H1 (cell line): ENCODE results near the gene NFE2L2. TPM values are rescaled to one million over a fixed set of nuclear protein-coding genes. Genes with fewer than 3 reads are reported as not detected.

Experiments used
- CTCF ChIA-PET: fragments of 300-600 bp; sonication (Branson Sonifier 250); formaldehyde crosslinking; loops from one replicate; lab custom pipeline; 2021; ENCODE audit not compliant: partially characterized antibody; lab: Charles Lee
- POLR2A ChIA-PET: fragments of 300-600 bp; sonication (Branson Sonifier 250); formaldehyde crosslinking; loops from one replicate; lab custom pipeline; 2021; ENCODE audit warnings: inconsistent platforms; ENCODE audit not compliant: partially characterized antibody; lab: Charles Lee
- DNase-seq, 2 experiments: peaks; one replicate each; pipeline versions ENCODE4 v3.0.0 to v3.0.0-alpha.2; 2010 to 2022; ENCODE audit warnings: low spot score in 2 of 2, low read depth in 1 of 2, mixed read lengths in 1 of 2
- FAIRE-seq: peaks from 2 replicates; lab custom pipeline; 2011; peaks lifted over from hg19 to GRCh38; lab: Jason Lieb, UNC
- H2AFZ ChIP-seq: 2 replicates; pipeline ENCODE4 v1.8.1; 2012; ENCODE audit warnings: low read length, inconsistent platforms
- H2AK5ac ChIP-seq: 2 replicates; pipeline ENCODE4 v1.6.1; 2013; ENCODE audit warnings: low read depth, low read length
- H2BK120ac ChIP-seq: replicated peaks from 2 replicates; pipeline ENCODE3; 2013; ENCODE audit warnings: low read depth, low read length, inconsistent platforms
- H2BK12ac ChIP-seq: 2 replicates; pipeline ENCODE4 v1.6.1; 2013; ENCODE audit warnings: low read depth, low read length
- H2BK15ac ChIP-seq: 2 replicates; pipeline ENCODE4 v1.6.1; 2013; ENCODE audit warnings: low read length
- H2BK20ac ChIP-seq: 2 replicates; pipeline ENCODE4 v1.6.1; 2013; ENCODE audit warnings: low read length
- H2BK5ac ChIP-seq: 2 replicates; pipeline ENCODE4 v1.6.1; 2013; ENCODE audit warnings: low read depth, low read length
- H3K14ac ChIP-seq: 2 replicates; pipeline ENCODE4 v1.6.1; 2013; ENCODE audit warnings: inconsistent platforms; ENCODE audit not compliant: insufficient read length
- H3K18ac ChIP-seq: 2 replicates; pipeline ENCODE4 v1.6.1; 2013; ENCODE audit warnings: low read length; ENCODE audit errors: extremely low read depth
- H3K23ac ChIP-seq: 2 replicates; pipeline ENCODE4 v1.6.1; 2013; ENCODE audit warnings: inconsistent platforms; ENCODE audit not compliant: insufficient read length
- H3K23me2 ChIP-seq: 2 replicates; pipeline ENCODE4 v1.6.1; 2013; ENCODE audit warnings: low read depth, low read length
- H3K27ac ChIP-seq: 2 replicates; pipeline ENCODE4 v1.6.1; 2011; ENCODE audit warnings: low read depth, low read length, inconsistent platforms
- H3K27me3 ChIP-seq, 4 experiments: replicated peaks in 1 of 4; 1 replicate in 1 of 4; 2 replicates in 3 of 4; pipeline versions ENCODE4 v1.6.1 to v1.8.1; 2011 to 2013; ENCODE audit warnings: low read length in 3 of 4, mild to moderate bottlenecking in 3 of 4, inconsistent platforms in 2 of 4, mixed read lengths in 2 of 4, moderate library complexity in 1 of 4; ENCODE audit not compliant: control insufficient read depth in 3 of 4, insufficient read depth in 3 of 4; ENCODE audit errors: extremely low read depth in 1 of 4
- H3K36me3 ChIP-seq, 4 experiments: 2 replicates each; pipeline versions ENCODE4 v1.6.1 to v1.8.1; 2011 to 2013; ENCODE audit warnings: mild to moderate bottlenecking in 4 of 4, low read length in 3 of 4, moderate library complexity in 2 of 4, control low read depth in 1 of 4, inconsistent platforms in 1 of 4; ENCODE audit not compliant: insufficient read depth in 4 of 4, control insufficient read depth in 2 of 4
- H3K4ac ChIP-seq: replicated peaks from 2 replicates; pipeline ENCODE3; 2013; ENCODE audit warnings: low read length, low read depth, mixed read lengths, inconsistent platforms; ENCODE audit not compliant: insufficient read length
- H3K4me1 ChIP-seq, 4 experiments: replicated peaks in 1 of 4; 1 replicate in 1 of 4; 2 replicates in 3 of 4; pipeline versions ENCODE4 v1.6.1 to v1.8.1; 2011 to 2013; ENCODE audit warnings: low read length in 3 of 4, inconsistent platforms in 2 of 4, mixed read lengths in 1 of 4; ENCODE audit not compliant: insufficient read depth in 4 of 4, control insufficient read depth in 3 of 4
- H3K4me2 ChIP-seq, 2 experiments: 2 replicates each; pipeline versions ENCODE4 v1.6.1 to v1.8.1; 2011 to 2013; ENCODE audit warnings: low read depth in 2 of 2, low read length in 2 of 2, control low read depth in 1 of 2, inconsistent platforms in 1 of 2, mild to moderate bottlenecking in 1 of 2; ENCODE audit not compliant: insufficient read depth in 1 of 2
- H3K4me3 ChIP-seq, 4 experiments: fragments of 200-600, 300-600 bp in 1 of 4; sonication (generic), shearing (Covaris generic), sonication (Bioruptor Twin) in 1 of 4; 2 replicates each; pipeline versions ENCODE4 v1.5.1 to v1.8.1; 2011 to 2016; ENCODE audit warnings: low read length in 4 of 4, low read depth in 3 of 4, control low read depth in 2 of 4, inconsistent platforms in 2 of 4, mild to moderate bottlenecking in 2 of 4, mixed read lengths in 1 of 4, moderate library complexity in 1 of 4; ENCODE audit not compliant: insufficient read depth in 2 of 4; ENCODE audit errors: extremely low read depth in 1 of 4
- H3K56ac ChIP-seq: replicated peaks from 2 replicates; pipeline ENCODE3; 2013; ENCODE audit warnings: low read depth, mild to moderate bottlenecking, mixed read lengths, low read length, inconsistent platforms; ENCODE audit not compliant: insufficient read length
- H3K79me1 ChIP-seq: 2 replicates; pipeline ENCODE4 v1.6.1; 2013; ENCODE audit warnings: low read depth, low read length, control low read depth
- H3K79me2 ChIP-seq, 2 experiments: 2 replicates each; pipeline versions ENCODE4 v1.6.1 to v1.8.1; 2012 to 2013; ENCODE audit warnings: low read length in 2 of 2, mild to moderate bottlenecking in 2 of 2, inconsistent platforms in 1 of 2; ENCODE audit not compliant: insufficient read depth in 2 of 2, control insufficient read depth in 1 of 2
- H3K9ac ChIP-seq, 4 experiments: replicated peaks in 1 of 4; 1 replicate in 1 of 4; 2 replicates in 3 of 4; pipeline versions ENCODE4 v1.6.1 to v1.8.1; 2011 to 2013; ENCODE audit warnings: low read depth in 3 of 4, low read length in 3 of 4, control low read depth in 2 of 4, mild to moderate bottlenecking in 2 of 4, moderate library complexity in 2 of 4, inconsistent platforms in 1 of 4; ENCODE audit errors: extremely low read depth in 1 of 4
- H3K9me3 ChIP-seq, 2 experiments: 2 replicates each; pipeline versions ENCODE4 v1.6.1 to v1.8.1; 2012 to 2013; ENCODE audit warnings: mild to moderate bottlenecking in 2 of 2, moderate library complexity in 2 of 2, control low read depth in 1 of 2, inconsistent platforms in 1 of 2, low read depth in 1 of 2, low read length in 1 of 2, mixed read lengths in 1 of 2; ENCODE audit not compliant: insufficient read depth in 2 of 2
- H4K20me1 ChIP-seq, 2 experiments: replicated peaks in 1 of 2; 2 replicates each; pipeline versions ENCODE3 to v1.8.1; 2011 to 2013; ENCODE audit warnings: inconsistent platforms in 2 of 2, low read length in 2 of 2, mild to moderate bottlenecking in 1 of 2; ENCODE audit not compliant: insufficient read depth in 2 of 2, control insufficient read depth in 1 of 2
- H4K5ac ChIP-seq: 2 replicates; pipeline ENCODE4 v1.6.1; 2013; ENCODE audit warnings: low read length, low read depth, mixed read lengths, inconsistent platforms; ENCODE audit not compliant: insufficient read length
- H4K8ac ChIP-seq: 2 replicates; pipeline ENCODE4 v1.8.0; 2013; ENCODE audit warnings: mild to moderate bottlenecking, moderate library complexity, low read length, inconsistent platforms; ENCODE audit not compliant: insufficient read depth; ENCODE audit errors: extremely low read depth
- H4K91ac ChIP-seq: replicated peaks from 2 replicates; pipeline ENCODE3; 2013; ENCODE audit warnings: low read length, mixed read lengths, inconsistent platforms; ENCODE audit not compliant: insufficient read length
- CHD2 ChIP-seq: IDR thresholded peaks from 2 replicates; pipeline ENCODE4 v1.6.1; 2012; ENCODE audit warnings: low read length, improper control_type of control experiment
- JUN ChIP-seq: IDR thresholded peaks from 2 replicates; pipeline ENCODE4 v1.6.1; 2011; ENCODE audit warnings: low read depth, mild to moderate bottlenecking, improper control_type of control experiment, low read length
- KDM1A ChIP-seq: fragments of 200-600, 300-600 bp; sonication (generic); IDR thresholded peaks from 2 replicates; pipeline ENCODE4 v1.7.1; 2016; ENCODE audit warnings: mild to moderate bottlenecking, low read length, borderline replicate concordance
- RAD21 ChIP-seq, 2 experiments: IDR thresholded peaks in 1 of 2; conservative IDR thresholded peaks in 1 of 2; 2 replicates each; pipeline ENCODE4 v1.6.1; 2011; ENCODE audit warnings: low read depth in 2 of 2, low read length in 2 of 2, improper control_type of control experiment in 1 of 2, inconsistent platforms in 1 of 2, mild to moderate bottlenecking in 1 of 2, moderate library complexity in 1 of 2
- SP2 ChIP-seq: IDR thresholded peaks from 2 replicates; pipeline ENCODE4 v1.6.1; 2012; ENCODE audit warnings: mild to moderate bottlenecking, low read length, inconsistent platforms
- WGBS, 2 experiments: shearing (Covaris generic) in 1 of 2; methylation state at CpG; one replicate each; pipeline versions ENCODE4 v1.1.6 to v1.1.7; 2013 to 2015; ENCODE audit warnings: low lambda C conversion rate in 2 of 2, mixed read lengths in 2 of 2, inconsistent platforms in 1 of 2, low coverage in 1 of 2, missing lambda C conversion rate in 1 of 2; ENCODE audit not compliant: insufficient replicate concordance in 2 of 2, insufficient coverage in 1 of 2, insufficient read length in 1 of 2; ENCODE audit errors: extremely low coverage in 1 of 2, missing lambda C conversion rate in 1 of 2; 5-methylcytosine and 5-hydroxymethylcytosine counted together
- polyA plus RNA-seq, 7 experiments: library from polyadenylated mRNA; depleted of rRNA in 3 of 7; stranded (reverse) in 5 of 7; unstranded in 2 of 7; fragments of >200 nt in 5 of 7; fragments of 200-250 nt in 2 of 7; gene quantifications; 1 replicate in 5 of 7; 2 replicates in 1 of 7; 4 replicates in 1 of 7; pipeline versions ENCODE4 v1.2.1 to v1.2.3, GENCODE V29; 2011 to 2013; ENCODE audit warnings: missing spikeins in 2 of 7, mixed read lengths in 2 of 7
- total RNA-seq: library from RNA; stranded (reverse); fragmentation: NEBNext Ultra II Directional; extraction: Animal tissue kit (Norgen Biotek cat#: 25700); gene quantifications from 2 replicates; pipeline ENCODE4 v1.2.1, GENCODE V29; 2021
- TF ChIP-seq, protein P1 (sequence below), 3 experiments: IDR thresholded peaks; 1 replicate in 2 of 3; 2 replicates in 1 of 3; pipeline versions ENCODE4 v1.5.1 to v1.6.1; 2011; ENCODE audit warnings: low read length in 3 of 3, mild to moderate bottlenecking in 3 of 3, inconsistent platforms in 2 of 3, low read depth in 1 of 3, moderate library complexity in 1 of 3; ENCODE audit not compliant: insufficient read depth in 1 of 3; ENCODE audit errors: control extremely low read depth in 1 of 3

NFE2L2 gene
- total and polyA plus RNA-seq, 2 of the 8 experiments (the other 6 are each of a cell fraction or from before 2014, with no cell fraction given): 33.2 to 34.5 TPM

DNA sequence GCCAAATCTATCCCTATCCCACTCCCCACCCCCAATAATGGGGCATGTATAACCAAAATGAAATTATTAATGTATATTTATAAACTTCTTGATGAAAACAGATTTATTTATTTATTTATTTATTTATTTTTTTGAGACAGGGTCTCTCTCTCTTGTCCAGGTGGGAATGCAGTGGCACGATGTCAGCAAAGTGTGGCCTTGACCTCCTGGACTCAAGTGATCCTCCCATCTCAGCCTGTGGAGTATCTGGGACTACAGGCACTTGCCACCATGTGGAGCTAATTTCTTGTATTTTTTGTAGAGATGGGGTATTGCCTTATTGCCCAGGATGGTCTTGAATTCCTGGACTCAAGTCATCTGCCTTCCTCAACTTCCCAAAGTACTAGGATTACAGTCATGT, 79.9 kb downstream of the NFE2L2 start:
- 83% methylated on average over 1 of the region's 1 CpG; no CpG with 5 or more reads in 1 of the 2 experiments for WGBS, 2 experiments
- H3K79me1 ChIP-seq: no peaks in the 10 kb centered on the region
- TF ChIP-seq SP2 (no peak), RAD21 (IDR thresholded peaks at IDR 0.05 in 1 of 2, conservative IDR thresholded peaks at IDR 0.05 in 1 of 2; ENCODE audit: low read depth in 2 of 2, low read length in 2 of 2) (no peak), CHD2 (no peak), JUN (no peak), KDM1A (no peak)
- TF ChIP-seq, protein P1, sequence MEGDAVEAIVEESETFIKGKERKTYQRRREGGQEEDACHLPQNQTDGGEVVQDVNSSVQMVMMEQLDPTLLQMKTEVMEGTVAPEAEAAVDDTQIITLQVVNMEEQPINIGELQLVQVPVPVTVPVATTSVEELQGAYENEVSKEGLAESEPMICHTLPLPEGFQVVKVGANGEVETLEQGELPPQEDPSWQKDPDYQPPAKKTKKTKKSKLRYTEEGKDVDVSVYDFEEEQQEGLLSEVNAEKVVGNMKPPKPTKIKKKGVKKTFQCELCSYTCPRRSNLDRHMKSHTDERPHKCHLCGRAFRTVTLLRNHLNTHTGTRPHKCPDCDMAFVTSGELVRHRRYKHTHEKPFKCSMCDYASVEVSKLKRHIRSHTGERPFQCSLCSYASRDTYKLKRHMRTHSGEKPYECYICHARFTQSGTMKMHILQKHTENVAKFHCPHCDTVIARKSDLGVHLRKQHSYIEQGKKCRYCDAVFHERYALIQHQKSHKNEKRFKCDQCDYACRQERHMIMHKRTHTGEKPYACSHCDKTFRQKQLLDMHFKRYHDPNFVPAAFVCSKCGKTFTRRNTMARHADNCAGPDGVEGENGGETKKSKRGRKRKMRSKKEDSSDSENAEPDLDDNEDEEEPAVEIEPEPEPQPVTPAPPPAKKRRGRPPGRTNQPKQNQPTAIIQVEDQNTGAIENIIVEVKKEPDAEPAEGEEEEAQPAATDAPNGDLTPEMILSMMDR (IDR thresholded peaks at IDR 0.05; ENCODE audit: control extremely low read depth in 1 of 3, insufficient read depth in 1 of 3, low read depth in 1 of 3, low read length in 3 of 3): no peak

More for the DNA sequence above, 79.9 kb downstream of the NFE2L2 start:
- no peak overlapping the region for H2BK5ac ChIP-seq
- no peaks in the 10 kb centered on the region for H3K79me2 ChIP-seq
- no peak overlapping the region for H3K14ac ChIP-seq
- H4K8ac ChIP-seq: no peak overlapping the region
- no peak overlapping the region for H4K5ac ChIP-seq
- no peak overlapping the region for H3K4me2 ChIP-seq
- no peak overlapping the region for H3K18ac ChIP-seq
- H3K27ac ChIP-seq: no peak overlapping the region
- FAIRE-seq (no peak), DNase-seq (no peak)
- H2BK120ac ChIP-seq: no peak overlapping the region
- no peak overlapping the region for H3K4me3 ChIP-seq
- no peaks in the 10 kb centered on the region for H3K23me2 ChIP-seq
- no peak overlapping the region for H3K4ac ChIP-seq
- no peak overlapping the region for H3K56ac ChIP-seq
- H3K4me1 ChIP-seq: 0 out of 7 replicates have a peak, but pooled peaks cover 0 to 2% (median 0%) of the 10 kb centered on the region in 4 experiments
- H2BK20ac ChIP-seq: no peak overlapping the region
- no peak overlapping the region for H2AK5ac ChIP-seq
- no peaks in the 10 kb centered on the region for H3K9me3 ChIP-seq
- H4K20me1 ChIP-seq: no peaks in the 10 kb centered on the region
- H2BK15ac ChIP-seq: no peak overlapping the region
- no peak overlapping the region for H3K9ac ChIP-seq
- H3K36me3 ChIP-seq: no peaks in the 10 kb centered on the region
- H2BK12ac ChIP-seq: no peak overlapping the region
- H2AFZ ChIP-seq: no peak overlapping the region
- no peak overlapping the region for H3K23ac ChIP-seq
- CTCF ChIA-PET: interaction anchor here (0.6 to 3.1 kb wide), 9 partner anchors 11 to 561 kb away, joined by 3 to 25 read pairs (median 4); no protein-coding TSS in a partner anchor
- POLR2A ChIA-PET: interaction anchor here (1.3 to 2.4 kb wide), 2 partner anchors 28 to 79 kb away, joined by 3 to 13 read pairs; partner anchors contain the start of genes HNRNPA3 and NFE2L2
- H4K91ac ChIP-seq: no peak overlapping the region
- H3K27me3 ChIP-seq: no peaks in the 10 kb centered on the region
